K562 (cell line): ENCODE measurements around the gene YARS1. TPM values are rescaled to one million over a fixed set of nuclear protein-coding genes. Genes with fewer than 3 reads are reported as not detected.

Source experiments
- CBFA2T3 ChIP-seq: fragments of 450-650 bp; IDR thresholded peaks from 2 replicates; pipeline ENCODE4 v1.6.1; 2017
- DPF2 ChIP-seq: fragments of 450-650 bp; IDR thresholded peaks from 2 replicates; pipeline ENCODE4 v1.6.1; 2016
- EGR1 ChIP-seq: fragments of 450-650 bp; conservative IDR thresholded peaks from 2 replicates; pipeline ENCODE4 v1.6.1; 2017; ENCODE audit warnings: mild to moderate bottlenecking
- FOSL1 ChIP-seq: fragments of 200-800 bp; sonication (Bioruptor generic); conservative IDR thresholded peaks from 2 replicates; pipeline ENCODE4 v1.6.1; 2016; ENCODE audit warnings: missing genetic modification characterization, missing compliant biosample characterization
- FOXO4 ChIP-seq: fragments of 450-650 bp; formaldehyde crosslinking; IDR thresholded peaks from 2 replicates; pipeline ENCODE4 v1.4.0; 2020; ENCODE audit warnings: mild to moderate bottlenecking, moderate library complexity
- MAFF ChIP-seq: IDR thresholded peaks from 2 replicates; pipeline ENCODE4 v1.6.1; 2012; ENCODE audit warnings: low read length, improper control_type of control experiment
- RBFOX2 ChIP-seq: fragments of 200-400 bp; formaldehyde crosslinking; IDR thresholded peaks from 2 replicates; pipeline ENCODE4 v1.6.1; 2017; ENCODE audit warnings: low read depth, mild to moderate bottlenecking, low read length, moderate library complexity
- polyA plus RNA-seq, 8 experiments: library from polyadenylated mRNA; depleted of rRNA in 4 of 8; stranded (reverse) in 5 of 8; unstranded in 3 of 8; fragments of >200 nt; fragmentation: Nextera tagmentation in 2 of 8; fragmentation: Illumina TruSeq in 1 of 8; extraction: Ambion mirVana in 2 of 8; extraction: Trizol in 1 of 8; gene quantifications; 2 replicates each; pipeline versions ENCODE4 v1.2.1 to v1.2.3, GENCODE V29; 2011 to 2014; ENCODE audit warnings: inconsistent platforms in 1 of 8, missing spikeins in 1 of 8
- total RNA-seq, 7 experiments: library from RNA; depleted of rRNA in 6 of 7; stranded (reverse); fragments of >200 nt in 6 of 7; fragmentation: Illumina TruSeq in 2 of 7; extraction: Trizol in 2 of 7; gene quantifications; 2 replicates each; pipeline versions ENCODE4 v1.2.1 to v1.2.3, GENCODE V29; 2011 to 2021; ENCODE audit warnings: low replicate concordance in 1 of 7
- TF ChIP-seq, protein P1 (sequence below), 2 experiments: fragments of 450-650 bp in 1 of 2; sonication (generic) in 1 of 2; formaldehyde crosslinking in 1 of 2; IDR thresholded peaks in 1 of 2; conservative IDR thresholded peaks in 1 of 2; 2 replicates each; pipeline versions ENCODE4 v1.6.1 to v1.8.1; 2016 to 2023; ENCODE audit warnings: mild to moderate bottlenecking in 2 of 2, moderate library complexity in 2 of 2, inconsistent platforms in 1 of 2, missing genetic modification reagents in 1 of 2
- TF ChIP-seq, protein P2 (sequence below): fragments of 250-450 bp; sonication (Bioruptor Pico); IDR thresholded peaks from 2 replicates; pipeline ENCODE4 v1.9.0; 2021; ENCODE audit warnings: mild to moderate bottlenecking, inconsistent platforms
- TF ChIP-seq, protein P3 (sequence below): sonication (generic); formaldehyde crosslinking; IDR thresholded peaks from 2 replicates; pipeline ENCODE4 v1.9.0; 2022; ENCODE audit warnings: mild to moderate bottlenecking, missing genetic modification reagents
- TF ChIP-seq, protein P4 (sequence below): fragments of 450-650 bp; IDR thresholded peaks from 2 replicates; pipeline ENCODE4 v1.6.1; 2016; ENCODE audit warnings: antibody characterized with exemption
- TF ChIP-seq, protein P5 (sequence below): sonication (generic); formaldehyde crosslinking; IDR thresholded peaks from 2 replicates; pipeline ENCODE4 v1.8.0; 2022; ENCODE audit warnings: missing genetic modification reagents, mild to moderate bottlenecking, moderate library complexity, borderline replicate concordance

Gene YARS1
- total and polyA plus RNA-seq, 9 of the 15 experiments (the other 6 are each of a cell fraction or from before 2014, with no cell fraction given), result 66.2 to 336 (median 201) TPM

GRCh38 chr1:32759997-32760623 is 57.0 kb downstream of the YARS1 start (continued):
- TF ChIP-seq, protein P1, sequence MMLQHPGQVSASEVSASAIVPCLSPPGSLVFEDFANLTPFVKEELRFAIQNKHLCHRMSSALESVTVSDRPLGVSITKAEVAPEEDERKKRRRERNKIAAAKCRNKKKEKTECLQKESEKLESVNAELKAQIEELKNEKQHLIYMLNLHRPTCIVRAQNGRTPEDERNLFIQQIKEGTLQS (IDR thresholded peaks at IDR 0.05), result peak; percentile 37; the same call in 1 of the 2 replicates
- TF ChIP-seq, protein P1 (CRISPR knock-in tag; conservative IDR thresholded peaks at IDR 0.05), result no peak
- TF ChIP-seq, protein P2, sequence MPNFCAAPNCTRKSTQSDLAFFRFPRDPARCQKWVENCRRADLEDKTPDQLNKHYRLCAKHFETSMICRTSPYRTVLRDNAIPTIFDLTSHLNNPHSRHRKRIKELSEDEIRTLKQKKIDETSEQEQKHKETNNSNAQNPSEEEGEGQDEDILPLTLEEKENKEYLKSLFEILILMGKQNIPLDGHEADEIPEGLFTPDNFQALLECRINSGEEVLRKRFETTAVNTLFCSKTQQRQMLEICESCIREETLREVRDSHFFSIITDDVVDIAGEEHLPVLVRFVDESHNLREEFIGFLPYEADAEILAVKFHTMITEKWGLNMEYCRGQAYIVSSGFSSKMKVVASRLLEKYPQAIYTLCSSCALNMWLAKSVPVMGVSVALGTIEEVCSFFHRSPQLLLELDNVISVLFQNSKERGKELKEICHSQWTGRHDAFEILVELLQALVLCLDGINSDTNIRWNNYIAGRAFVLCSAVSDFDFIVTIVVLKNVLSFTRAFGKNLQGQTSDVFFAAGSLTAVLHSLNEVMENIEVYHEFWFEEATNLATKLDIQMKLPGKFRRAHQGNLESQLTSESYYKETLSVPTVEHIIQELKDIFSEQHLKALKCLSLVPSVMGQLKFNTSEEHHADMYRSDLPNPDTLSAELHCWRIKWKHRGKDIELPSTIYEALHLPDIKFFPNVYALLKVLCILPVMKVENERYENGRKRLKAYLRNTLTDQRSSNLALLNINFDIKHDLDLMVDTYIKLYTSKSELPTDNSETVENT (CRISPR knock-in tag), result 0 out of 2 replicates have a peak, but pooled peaks have one; percentile 34
- 0 out of 2 replicates have a peak, but pooled peaks have one; percentile 16 for TF ChIP-seq DPF2
- TF ChIP-seq, protein P3, sequence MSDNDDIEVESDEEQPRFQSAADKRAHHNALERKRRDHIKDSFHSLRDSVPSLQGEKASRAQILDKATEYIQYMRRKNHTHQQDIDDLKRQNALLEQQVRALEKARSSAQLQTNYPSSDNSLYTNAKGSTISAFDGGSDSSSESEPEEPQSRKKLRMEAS (CRISPR knock-in tag), result peak; percentile 40
- TF ChIP-seq, protein P4, sequence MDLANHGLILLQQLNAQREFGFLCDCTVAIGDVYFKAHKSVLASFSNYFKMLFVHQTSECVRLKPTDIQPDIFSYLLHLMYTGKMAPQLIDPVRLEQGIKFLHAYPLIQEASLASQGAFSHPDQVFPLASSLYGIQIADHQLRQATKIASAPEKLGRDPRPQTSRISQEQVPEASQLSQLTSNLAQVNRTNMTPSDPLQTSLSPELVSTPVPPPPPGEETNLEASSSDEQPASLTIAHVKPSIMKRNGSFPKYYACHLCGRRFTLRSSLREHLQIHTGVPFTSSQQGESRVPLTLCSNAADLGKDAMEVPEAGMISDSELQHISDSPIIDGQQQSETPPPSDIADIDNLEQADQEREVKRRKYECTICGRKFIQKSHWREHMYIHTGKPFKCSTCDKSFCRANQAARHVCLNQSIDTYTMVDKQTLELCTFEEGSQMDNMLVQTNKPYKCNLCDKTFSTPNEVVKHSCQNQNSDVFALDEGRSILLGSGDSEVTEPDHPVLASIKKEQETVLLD, result 0 out of 2 replicates have a peak, but pooled peaks have one; percentile 51
- TF ChIP-seq, protein P5, sequence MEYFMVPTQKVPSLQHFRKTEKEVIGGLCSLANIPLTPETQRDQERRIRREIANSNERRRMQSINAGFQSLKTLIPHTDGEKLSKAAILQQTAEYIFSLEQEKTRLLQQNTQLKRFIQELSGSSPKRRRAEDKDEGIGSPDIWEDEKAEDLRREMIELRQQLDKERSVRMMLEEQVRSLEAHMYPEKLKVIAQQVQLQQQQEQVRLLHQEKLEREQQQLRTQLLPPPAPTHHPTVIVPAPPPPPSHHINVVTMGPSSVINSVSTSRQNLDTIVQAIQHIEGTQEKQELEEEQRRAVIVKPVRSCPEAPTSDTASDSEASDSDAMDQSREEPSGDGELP (CRISPR knock-in tag), result peak; percentile 48; the same call in 1 of the 2 replicates
- peak; percentile 76 for TF ChIP-seq EGR1
- TF ChIP-seq RBFOX2, result 0 out of 2 replicates have a peak, but pooled peaks have one; percentile 15
- TF ChIP-seq FOSL1 (tag), result 0 out of 2 replicates have a peak, but pooled peaks have one; percentile 23
- peak; percentile 38 for TF ChIP-seq CBFA2T3
- TF ChIP-seq MAFF, result no peak
- no peak for TF ChIP-seq FOXO4 (CRISPR knock-in tag)
